Uterus (tissue), 2 donors: Measurements from ENCODE around the gene AP1S3.

Experiments used
- CTCF ChIP-seq, 4 experiments: fragments of 200-600 bp in 2 of 4; fragments of 450-650 bp in 2 of 4; sonication (generic) in 2 of 4; IDR thresholded peaks; one replicate each; pipeline ENCODE4 v1.5.1; 2016 to 2019; ENCODE audit warnings: antibody characterized with exemption in 4 of 4, mild to moderate bottlenecking in 2 of 4, moderate library complexity in 1 of 4
- POLR2A ChIP-seq, 2 donors: fragments of 450-650 bp; IDR thresholded peaks; one replicate each; pipeline ENCODE4 v1.6.1; 2016; ENCODE audit warnings: antibody characterized with exemption in 2 of 2, mild to moderate bottlenecking in 1 of 2, moderate library complexity in 1 of 2

- TF ChIP-seq CTCF (IDR thresholded peaks at IDR 0.05) (no peak), POLR2A (IDR thresholded peaks at IDR 0.05) (no peak)
Observed at GRCh38 chr2:223859070-223859469, 21.7 kb upstream of the AP1S3 start.
